ENCODE data around the gene PRDM13.

Gene PRDM13

DNA sequence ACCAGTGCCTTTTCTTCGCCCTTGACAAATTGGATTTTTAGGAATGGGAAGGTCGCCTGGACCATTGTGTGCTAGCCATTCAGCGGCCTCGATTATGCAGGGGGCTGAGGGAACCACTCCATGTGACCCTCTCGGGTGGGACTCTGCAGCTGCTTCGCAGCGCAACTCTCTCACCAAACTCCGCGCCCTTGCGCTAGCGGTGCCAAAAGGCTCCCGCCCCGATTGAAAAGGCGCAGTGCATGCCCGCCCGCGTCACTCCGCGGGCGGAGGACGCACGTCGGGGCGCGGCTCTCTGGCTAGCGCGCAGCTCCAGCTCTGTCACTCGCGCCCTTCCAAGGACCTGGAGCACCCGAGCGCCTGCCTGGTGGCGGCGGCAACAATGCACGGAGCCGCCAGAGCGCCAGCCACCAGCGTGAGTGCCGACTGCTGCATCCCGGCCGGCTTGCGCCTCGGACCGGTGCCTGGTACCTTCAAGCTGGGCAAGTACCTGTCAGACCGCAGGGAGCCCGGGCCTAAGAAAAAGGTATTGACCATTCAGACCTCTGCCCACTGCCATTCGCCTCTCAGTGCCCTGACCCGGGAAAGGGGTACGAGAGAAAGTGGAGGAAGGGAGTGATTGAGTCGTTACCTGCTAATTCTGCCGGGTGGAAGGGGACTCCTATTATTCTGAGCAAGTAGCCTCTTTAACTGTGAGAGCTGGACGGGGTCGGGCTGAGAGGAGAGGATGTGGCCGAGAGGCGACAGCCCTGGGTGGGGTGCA is at the start of gene PRDM13:
TSS of gene PRDM13 (plus strand) at position 178 of the 760 bp plus-strand sequence. CDS start at position 380, 202 bp downstream.
- TF ChIP-seq, protein P1, sequence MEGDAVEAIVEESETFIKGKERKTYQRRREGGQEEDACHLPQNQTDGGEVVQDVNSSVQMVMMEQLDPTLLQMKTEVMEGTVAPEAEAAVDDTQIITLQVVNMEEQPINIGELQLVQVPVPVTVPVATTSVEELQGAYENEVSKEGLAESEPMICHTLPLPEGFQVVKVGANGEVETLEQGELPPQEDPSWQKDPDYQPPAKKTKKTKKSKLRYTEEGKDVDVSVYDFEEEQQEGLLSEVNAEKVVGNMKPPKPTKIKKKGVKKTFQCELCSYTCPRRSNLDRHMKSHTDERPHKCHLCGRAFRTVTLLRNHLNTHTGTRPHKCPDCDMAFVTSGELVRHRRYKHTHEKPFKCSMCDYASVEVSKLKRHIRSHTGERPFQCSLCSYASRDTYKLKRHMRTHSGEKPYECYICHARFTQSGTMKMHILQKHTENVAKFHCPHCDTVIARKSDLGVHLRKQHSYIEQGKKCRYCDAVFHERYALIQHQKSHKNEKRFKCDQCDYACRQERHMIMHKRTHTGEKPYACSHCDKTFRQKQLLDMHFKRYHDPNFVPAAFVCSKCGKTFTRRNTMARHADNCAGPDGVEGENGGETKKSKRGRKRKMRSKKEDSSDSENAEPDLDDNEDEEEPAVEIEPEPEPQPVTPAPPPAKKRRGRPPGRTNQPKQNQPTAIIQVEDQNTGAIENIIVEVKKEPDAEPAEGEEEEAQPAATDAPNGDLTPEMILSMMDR (IDR thresholded peaks at IDR 0.05; ENCODE audit: insufficient read depth, missing control alignments): no peak
- FAIRE-seq (no peak), DNase-seq (ENCODE audit: insufficient read length, low spot score) (no peak)

DNA sequence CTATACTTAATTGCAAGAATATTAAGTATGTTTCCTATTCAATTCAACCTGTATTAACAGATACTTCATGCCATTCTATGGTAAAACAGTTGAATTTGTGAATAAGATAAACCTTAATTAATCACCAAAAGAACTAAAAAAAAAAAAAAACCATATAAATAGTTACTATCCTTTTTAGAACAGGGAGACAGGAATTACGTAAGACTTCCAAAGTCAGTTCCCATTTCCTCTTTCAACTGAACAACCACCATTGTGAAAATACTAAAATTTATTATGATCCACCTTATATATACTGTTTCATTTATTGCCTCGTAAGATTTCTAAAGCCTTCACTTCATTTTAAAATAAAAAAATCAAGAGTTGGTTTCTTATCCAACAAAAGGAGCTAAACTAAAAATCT is 47.6 kb upstream of the PRDM13 start:
- TF ChIP-seq, protein P1 (IDR thresholded peaks at IDR 0.05; ENCODE audit: insufficient read depth, missing control alignments): no peak
- no peak for DNase-seq (ENCODE audit: insufficient read length, low spot score)
- no peak for FAIRE-seq

DNA sequence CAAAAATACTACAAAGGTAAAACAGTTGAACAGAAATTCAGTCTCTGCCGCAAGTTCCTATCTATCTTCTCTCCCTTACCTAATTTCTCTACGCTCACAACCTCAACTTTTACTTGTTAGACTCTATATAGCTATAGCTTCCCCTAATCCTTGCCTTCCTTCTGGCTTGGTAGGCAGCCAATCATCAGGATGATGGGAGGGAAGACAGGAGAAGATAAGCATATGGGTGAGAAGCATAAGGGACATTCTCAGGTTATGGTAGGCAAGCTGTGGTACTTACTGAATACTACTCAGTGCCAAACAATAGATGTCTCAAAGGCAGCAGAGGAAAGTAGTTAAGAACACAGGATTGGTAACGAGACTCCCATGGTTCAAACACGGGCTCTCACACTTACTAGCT is 46.0 kb upstream of the PRDM13 start:
- FAIRE-seq (no peak), DNase-seq (ENCODE audit: insufficient read length, low spot score) (no peak)
- TF ChIP-seq, protein P1 (IDR thresholded peaks at IDR 0.05; ENCODE audit: insufficient read depth, missing control alignments): no peak

DNA sequence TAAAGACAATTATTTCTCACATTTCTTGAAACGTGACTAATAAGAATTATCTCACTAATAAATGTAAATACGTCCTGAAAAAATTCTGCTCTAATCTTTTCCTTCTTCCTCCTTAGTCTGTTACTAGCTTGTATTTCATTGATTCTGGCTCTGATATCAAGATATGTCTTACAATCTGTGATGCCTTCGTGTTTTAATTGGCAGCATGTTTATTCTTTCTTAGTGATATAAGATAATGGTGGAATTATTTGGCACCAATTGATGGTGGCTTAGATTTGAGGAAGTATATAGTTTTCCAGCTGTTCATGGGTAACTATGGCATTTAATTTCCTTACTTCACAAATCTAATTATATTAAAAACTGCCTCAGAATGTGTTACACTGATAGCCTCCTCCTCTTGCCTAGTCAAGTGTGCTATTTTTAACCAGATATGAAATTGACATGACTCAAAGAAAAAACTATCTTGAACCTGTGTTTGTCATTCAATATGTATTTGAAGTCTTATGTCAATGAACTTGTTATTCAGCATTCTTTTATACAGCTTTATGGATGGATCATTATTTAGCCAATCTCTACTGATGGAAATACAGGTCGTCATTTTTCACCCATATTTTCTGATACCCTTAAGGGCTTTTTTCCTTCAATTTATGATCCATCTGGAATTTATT is 43.4 kb upstream of the PRDM13 start:
- TF ChIP-seq, protein P1 (IDR thresholded peaks at IDR 0.05; ENCODE audit: insufficient read depth, missing control alignments): no peak
- FAIRE-seq: peak; percentile 16
- DNase-seq (ENCODE audit: insufficient read length, low spot score): no peak

DNA sequence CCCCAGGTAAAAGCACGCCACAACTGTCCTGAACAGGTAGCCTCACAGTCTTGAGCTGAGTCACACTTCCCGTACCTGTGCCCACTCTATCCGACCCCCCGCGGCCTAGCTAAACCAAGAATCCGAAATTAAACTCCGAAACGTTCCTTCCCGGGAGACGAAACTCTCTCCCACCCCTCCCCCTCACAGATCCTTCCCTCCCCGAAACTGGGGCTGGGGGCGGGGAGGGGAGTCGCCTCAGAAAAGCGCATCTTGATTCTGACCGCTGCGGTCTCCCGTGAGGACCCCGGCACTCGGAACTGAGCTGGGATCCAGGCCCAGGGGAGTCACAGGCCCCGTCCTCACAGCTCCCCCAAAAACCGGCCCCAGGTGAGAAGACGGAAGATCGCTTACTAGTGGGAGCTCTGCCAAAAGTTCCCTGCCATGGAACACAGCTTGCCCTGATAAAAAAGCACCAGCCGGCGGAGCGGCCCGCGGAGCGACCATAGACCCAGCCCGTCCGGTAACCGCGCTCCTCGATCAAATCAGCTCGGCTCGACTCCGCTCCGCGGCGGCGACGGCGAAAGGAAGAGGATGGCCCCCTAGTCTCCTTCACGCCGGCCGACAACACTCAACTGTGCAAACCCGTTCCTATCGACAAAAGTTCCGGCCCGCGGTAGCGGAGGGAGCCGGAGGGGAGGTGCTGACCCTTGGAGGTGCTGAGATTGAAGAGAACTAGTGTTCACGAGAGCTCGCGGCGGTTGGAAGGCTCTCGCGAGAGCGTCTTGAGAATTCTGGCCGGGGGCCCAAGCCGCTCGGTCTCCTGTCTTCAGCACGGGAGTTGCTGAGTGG is 38.3 kb upstream of the PRDM13 start, which contains the start of gene CCNC:
TSS of gene CCNC (minus strand) at position 558 of the 831 bp plus-strand sequence. CDS start at position 425, 133 bp downstream.
- TF ChIP-seq, protein P1 (IDR thresholded peaks at IDR 0.05; ENCODE audit: insufficient read depth, missing control alignments): no peak
- DNase-seq (ENCODE audit: insufficient read length, low spot score): peak; percentile 76
- peak; percentile 74 for FAIRE-seq

DNA sequence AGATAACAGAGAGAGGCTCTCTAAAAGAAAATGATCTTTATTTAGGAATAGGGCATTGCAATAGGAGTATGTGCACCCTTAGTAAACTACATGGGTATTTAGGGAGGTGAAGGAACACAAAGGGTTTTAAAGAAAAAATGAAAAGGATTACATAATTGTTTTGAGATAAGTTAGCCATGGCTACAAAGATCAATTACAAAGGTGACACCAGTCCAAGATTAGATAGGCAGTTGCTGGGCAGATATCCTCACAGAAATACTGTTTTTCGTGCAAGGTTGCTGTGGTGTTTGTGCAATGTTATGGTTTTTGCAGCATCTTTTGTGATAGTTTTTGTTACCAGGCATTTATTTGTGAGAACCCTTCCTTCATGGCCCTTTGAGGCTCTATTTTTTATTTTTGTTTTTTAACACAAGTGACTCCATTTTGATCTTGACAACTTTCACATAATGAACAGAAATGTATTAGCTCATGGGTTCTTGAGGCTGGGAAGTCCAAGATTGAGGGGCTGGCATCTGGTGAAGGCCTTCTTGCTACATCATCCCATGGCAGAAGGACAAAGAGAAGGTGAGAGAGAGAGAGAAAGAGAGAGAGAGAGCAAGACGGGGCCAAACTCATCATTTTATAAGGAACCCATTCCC is 32.5 kb upstream of the PRDM13 start:
- TF ChIP-seq, protein P1 (IDR thresholded peaks at IDR 0.05; ENCODE audit: insufficient read depth, missing control alignments): no peak
- no peak for FAIRE-seq
- DNase-seq (ENCODE audit: insufficient read length, low spot score): no peak

Measured in D721Med (cell line).